GM12872 (cell line): Measurements from ENCODE around the gene MAP2K2.

Source experiments
- CTCF ChIP-seq: IDR thresholded peaks from 3 replicates; pipeline ENCODE4 v1.5.1; 2011; ENCODE audit warnings: low read depth, mild to moderate bottlenecking, low read length, moderate library complexity; ENCODE audit not compliant: insufficient read depth

MAP2K2 gene

GRCh38 chr19:4113398-4114088 is 10.4 kb downstream of the MAP2K2 start:
- no peak for TF ChIP-seq CTCF

GRCh38 chr19:4112367-4112766 is 11.6 kb downstream of the MAP2K2 start:
- no peak for TF ChIP-seq CTCF

GRCh38 chr19:4109626-4109945 is 14.3 kb downstream of the MAP2K2 start:
- no peak for TF ChIP-seq CTCF

GRCh38 chr19:4108767-4109625 is 14.9 kb downstream of the MAP2K2 start:
- no peak for TF ChIP-seq CTCF

- TF ChIP-seq CTCF, result no peak
Observed at GRCh38 chr19:4103080-4103433, 20.9 kb downstream of the MAP2K2 start.

- TF ChIP-seq CTCF, result no peak
Observed at GRCh38 chr19:4102339-4103079, 21.4 kb downstream of the MAP2K2 start.

GRCh38 chr19:4101496-4101770 is 22.5 kb downstream of the MAP2K2 start:
- no peak for TF ChIP-seq CTCF
